ENCODE results near the gene ZNF552.
"Not testable (repeated sequence)": the region's sequence is repeated elsewhere in the genome, so short reads cannot be mapped to it uniquely, and the experiment has no call there.

Gene ZNF552

DNA sequence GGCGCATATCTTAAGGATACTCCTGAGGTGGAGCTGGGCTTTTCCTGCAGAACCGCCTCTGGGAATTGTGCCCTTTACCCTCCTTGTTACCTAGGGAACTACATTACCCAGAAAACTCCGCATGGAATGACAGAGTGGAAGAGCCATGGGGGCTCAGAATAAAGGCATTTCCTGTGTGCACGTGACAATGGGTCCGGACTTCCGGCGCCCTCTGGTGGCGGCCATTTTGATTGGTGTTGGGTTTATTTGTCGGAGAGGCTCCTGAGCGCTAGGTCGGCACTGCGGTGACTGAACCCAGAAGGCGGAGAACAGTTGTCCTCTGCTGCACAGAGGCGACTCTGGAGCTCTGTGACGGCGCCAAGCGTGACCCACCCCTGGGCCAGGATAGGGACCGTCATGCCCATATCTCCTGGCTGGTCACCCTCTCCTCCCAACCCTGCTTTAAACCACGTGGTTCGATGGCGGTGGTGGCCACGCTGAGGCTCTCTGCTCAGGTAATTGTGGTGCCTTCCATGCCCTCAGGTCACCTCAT lies 15.4 kb upstream of the ZNF552 start, which contains the start of gene ZNF587B:
Gene ZNF587B (plus strand): TSS at position 229 of the 532 bp plus-strand sequence. CDS start 230 bp downstream, at position 459.
- DNase-seq (ENCODE audit: low read depth), result peak; percentile 89
- TF ChIP-seq, protein P1, sequence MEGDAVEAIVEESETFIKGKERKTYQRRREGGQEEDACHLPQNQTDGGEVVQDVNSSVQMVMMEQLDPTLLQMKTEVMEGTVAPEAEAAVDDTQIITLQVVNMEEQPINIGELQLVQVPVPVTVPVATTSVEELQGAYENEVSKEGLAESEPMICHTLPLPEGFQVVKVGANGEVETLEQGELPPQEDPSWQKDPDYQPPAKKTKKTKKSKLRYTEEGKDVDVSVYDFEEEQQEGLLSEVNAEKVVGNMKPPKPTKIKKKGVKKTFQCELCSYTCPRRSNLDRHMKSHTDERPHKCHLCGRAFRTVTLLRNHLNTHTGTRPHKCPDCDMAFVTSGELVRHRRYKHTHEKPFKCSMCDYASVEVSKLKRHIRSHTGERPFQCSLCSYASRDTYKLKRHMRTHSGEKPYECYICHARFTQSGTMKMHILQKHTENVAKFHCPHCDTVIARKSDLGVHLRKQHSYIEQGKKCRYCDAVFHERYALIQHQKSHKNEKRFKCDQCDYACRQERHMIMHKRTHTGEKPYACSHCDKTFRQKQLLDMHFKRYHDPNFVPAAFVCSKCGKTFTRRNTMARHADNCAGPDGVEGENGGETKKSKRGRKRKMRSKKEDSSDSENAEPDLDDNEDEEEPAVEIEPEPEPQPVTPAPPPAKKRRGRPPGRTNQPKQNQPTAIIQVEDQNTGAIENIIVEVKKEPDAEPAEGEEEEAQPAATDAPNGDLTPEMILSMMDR (IDR thresholded peaks at IDR 0.05; ENCODE audit: low read length, missing control alignments), result peak; percentile 18
- peak within 1 kb of the TSS; percentile 74 for H3K4me3 ChIP-seq (replicated peaks; ENCODE audit: low read depth, low read length)

DNA sequence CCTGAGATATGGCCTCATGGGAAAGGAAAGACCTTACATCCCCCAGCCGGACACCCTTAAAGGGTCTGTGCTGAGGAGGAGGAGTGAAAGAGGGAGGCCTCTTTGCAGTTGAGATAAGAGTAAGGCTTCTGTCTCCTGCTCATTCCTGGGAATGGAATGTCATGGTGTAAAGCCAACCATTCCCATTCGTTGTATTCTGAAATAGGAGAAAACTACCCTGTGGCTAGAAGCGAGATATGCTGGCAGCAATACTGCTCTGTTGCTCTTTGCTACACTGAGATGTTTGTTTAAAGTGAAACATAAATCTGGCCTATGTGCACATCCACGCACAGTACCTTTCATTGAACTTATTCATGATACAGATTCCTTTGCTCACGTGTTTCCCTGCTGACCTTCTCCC lies 14.6 kb upstream of the ZNF552 start:
- TF ChIP-seq, protein P1 (IDR thresholded peaks at IDR 0.05; ENCODE audit: low read length, missing control alignments), result no peak
- H3K4me3 ChIP-seq (replicated peaks; ENCODE audit: low read depth, low read length), result peak overlapping the region; percentile 74
- DNase-seq (ENCODE audit: low read depth), result peak; percentile 81

- DNase-seq (ENCODE audit: low read depth), result peak; percentile 23
- H3K4me3 ChIP-seq (replicated peaks; ENCODE audit: low read depth, low read length), result no peak overlapping the region
- TF ChIP-seq, protein P1 (IDR thresholded peaks at IDR 0.05; ENCODE audit: low read length, missing control alignments), result no peak
Observed at GRCh38 chr19:57825511-57825910, 10.8 kb upstream of the ZNF552 start.

DNA sequence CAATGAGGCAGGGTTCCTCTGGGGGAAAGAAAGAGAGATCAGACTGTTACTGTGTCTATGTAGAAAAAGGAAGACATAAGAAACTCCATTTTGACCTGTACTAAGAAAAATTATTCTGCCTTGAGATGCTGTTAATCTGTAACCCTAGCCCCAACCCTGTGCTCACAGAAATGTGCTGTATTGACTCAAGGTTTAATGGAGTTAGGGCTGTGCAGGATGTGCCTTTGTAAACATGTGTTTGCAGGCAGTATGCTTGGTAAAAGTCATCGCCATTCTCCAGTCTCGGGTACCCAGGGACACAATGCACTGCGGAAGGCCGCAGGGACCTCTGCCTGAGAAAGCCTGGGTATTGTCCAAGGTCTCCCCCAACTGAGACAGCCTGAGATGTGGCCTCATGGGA lies 8.9 kb upstream of the ZNF552 start:
- not testable (repeated sequence) for H3K4me3 ChIP-seq (replicated peaks; ENCODE audit: low read depth, low read length); DNase-seq (ENCODE audit: low read depth)

- not testable (repeated sequence) for H3K4me3 ChIP-seq (replicated peaks; ENCODE audit: low read depth, low read length); DNase-seq (ENCODE audit: low read depth)
Observed at GRCh38 chr19:57823155-57823554, 8.4 kb upstream of the ZNF552 start.

GRCh38 chr19:57821501-57821900 lies 6.8 kb upstream of the ZNF552 start:
- not testable (repeated sequence) for DNase-seq (ENCODE audit: low read depth); H3K4me3 ChIP-seq (replicated peaks; ENCODE audit: low read depth, low read length)

GRCh38 chr19:57821095-57821494 lies 6.4 kb upstream of the ZNF552 start:
- peak overlapping the region; percentile 96 for H3K4me3 ChIP-seq (replicated peaks; ENCODE audit: low read depth, low read length)
- not testable (repeated sequence) for DNase-seq (ENCODE audit: low read depth)

GRCh38 chr19:57820599-57820998 lies 5.9 kb upstream of the ZNF552 start:
- peak overlapping the region; percentile 96 for H3K4me3 ChIP-seq (replicated peaks; ENCODE audit: low read depth, low read length)
- TF ChIP-seq, protein P1 (IDR thresholded peaks at IDR 0.05; ENCODE audit: low read length, missing control alignments), result no peak
- no peak for DNase-seq (ENCODE audit: low read depth)

- TF ChIP-seq, protein P1 (IDR thresholded peaks at IDR 0.05; ENCODE audit: low read length, missing control alignments), result peak; percentile 11
- DNase-seq (ENCODE audit: low read depth), result peak; percentile 92
- peak overlapping the region; percentile 96 for H3K4me3 ChIP-seq (replicated peaks; ENCODE audit: low read depth, low read length)
Observed at GRCh38 chr19:57819475-57820148, 4.9 kb upstream of the ZNF552 start.
